ENCODE results near the gene ABHD12.

GRCh38 chr20:25324412-25324811 lies 66.2 kb downstream of the ABHD12 start:
- TF ChIP-seq CTCF (IDR thresholded peaks at IDR 0.05) (no peak), POLR2A (IDR thresholded peaks at IDR 0.05) (no peak)

Measured in heart left ventricle (tissue), 13 donors.